C4-2B (cell line): ENCODE measurements around the gene CDC14C.

Source experiments
- ZFX ChIP-seq: fragments of 450-650 bp; IDR thresholded peaks from 2 replicates; pipeline ENCODE4 v1.6.1; 2017
- TF ChIP-seq, protein P1 (sequence below): fragments of 450-650 bp; conservative IDR thresholded peaks from 2 replicates; pipeline ENCODE4 v1.5.1; 2017; ENCODE audit warnings: mild to moderate bottlenecking

DNA sequence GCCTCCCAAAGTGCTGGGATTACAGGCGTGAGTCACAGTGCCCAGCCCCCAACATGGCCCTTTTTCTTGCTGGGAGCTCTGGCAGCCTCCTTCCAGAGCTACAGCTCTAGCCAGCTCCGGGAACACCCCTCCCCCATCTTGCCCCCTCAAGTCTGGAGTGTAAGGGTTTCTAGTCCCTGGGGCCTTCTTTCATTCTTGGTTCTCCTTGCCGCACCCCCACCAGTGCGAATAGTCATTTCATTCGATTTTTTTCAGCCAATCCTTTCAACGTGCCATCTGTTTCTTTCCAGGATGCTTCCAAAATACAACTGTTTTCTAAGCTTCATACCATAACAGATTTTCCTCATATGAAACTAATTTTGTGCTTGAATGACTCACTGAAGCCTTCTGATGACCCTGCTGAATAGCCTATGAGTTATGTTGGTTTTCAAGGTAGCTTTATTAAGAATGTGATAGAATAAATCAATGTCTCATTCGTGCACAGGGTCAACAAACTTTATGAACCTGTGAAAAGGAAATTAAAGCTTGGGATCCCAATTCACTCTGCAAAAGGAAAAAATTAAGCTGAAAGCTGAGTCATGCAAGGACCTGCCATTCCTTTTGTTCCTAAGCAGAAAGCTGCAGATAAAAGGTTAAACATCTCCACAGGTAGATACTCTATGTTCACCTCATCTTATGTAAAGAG, 38.6 kb downstream of the CDC14C start:
- TF ChIP-seq, protein P1, sequence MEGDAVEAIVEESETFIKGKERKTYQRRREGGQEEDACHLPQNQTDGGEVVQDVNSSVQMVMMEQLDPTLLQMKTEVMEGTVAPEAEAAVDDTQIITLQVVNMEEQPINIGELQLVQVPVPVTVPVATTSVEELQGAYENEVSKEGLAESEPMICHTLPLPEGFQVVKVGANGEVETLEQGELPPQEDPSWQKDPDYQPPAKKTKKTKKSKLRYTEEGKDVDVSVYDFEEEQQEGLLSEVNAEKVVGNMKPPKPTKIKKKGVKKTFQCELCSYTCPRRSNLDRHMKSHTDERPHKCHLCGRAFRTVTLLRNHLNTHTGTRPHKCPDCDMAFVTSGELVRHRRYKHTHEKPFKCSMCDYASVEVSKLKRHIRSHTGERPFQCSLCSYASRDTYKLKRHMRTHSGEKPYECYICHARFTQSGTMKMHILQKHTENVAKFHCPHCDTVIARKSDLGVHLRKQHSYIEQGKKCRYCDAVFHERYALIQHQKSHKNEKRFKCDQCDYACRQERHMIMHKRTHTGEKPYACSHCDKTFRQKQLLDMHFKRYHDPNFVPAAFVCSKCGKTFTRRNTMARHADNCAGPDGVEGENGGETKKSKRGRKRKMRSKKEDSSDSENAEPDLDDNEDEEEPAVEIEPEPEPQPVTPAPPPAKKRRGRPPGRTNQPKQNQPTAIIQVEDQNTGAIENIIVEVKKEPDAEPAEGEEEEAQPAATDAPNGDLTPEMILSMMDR = no peak
- TF ChIP-seq ZFX = no peak
